ENCODE results near the gene FAM199X.

Gene FAM199X

GRCh38 chrX:104126856-104127255 is 39.4 kb upstream of the FAM199X start:
- H3K4ac ChIP-seq (ENCODE audit: low read length), result no peak overlapping the region
- no peak overlapping the region for H3K4me2 ChIP-seq (ENCODE audit: insufficient read depth, low read length, poor library complexity, severe bottlenecking)
- no peak overlapping the region for H2BK5ac ChIP-seq (ENCODE audit: low read length)
- H4K8ac ChIP-seq (ENCODE audit: low read depth, low read length), result no peak overlapping the region
- no peak overlapping the region for H3K18ac ChIP-seq (ENCODE audit: low read length)
- no peak overlapping the region for H3K14ac ChIP-seq (ENCODE audit: low read length)
- no peaks in the 10 kb centered on the region for H3K79me1 ChIP-seq (ENCODE audit: low read depth, low read length)
- no peak overlapping the region for H3K4me3 ChIP-seq (ENCODE audit: low read length in 2 of 2)
- no CpG with 5 or more reads among the region's 2 CpGs for WGBS, 2 donors (ENCODE audit: extremely low coverage in 2 of 2, insufficient read length in 2 of 2, insufficient replicate concordance in 1 of 2)
- no peak overlapping the region for H4K91ac ChIP-seq (ENCODE audit: low read depth, low read length, poor library complexity)
- no peaks in the 10 kb centered on the region for H3K9me3 ChIP-seq (replicated peaks in 1 of 2; ENCODE audit: control insufficient read depth in 2 of 2, insufficient read depth in 1 of 2, low read depth in 1 of 2, low read length in 2 of 2)
- DNase-seq (ENCODE audit: low spot score), result no peak
- no peaks in the 10 kb centered on the region for H3K27me3 ChIP-seq (ENCODE audit: control insufficient read depth in 3 of 3, insufficient read depth in 3 of 3, low read depth in 1 of 3, low read length in 3 of 3)
- H2BK12ac ChIP-seq (ENCODE audit: low read length), result no peak overlapping the region
- no peak overlapping the region for H3K27ac ChIP-seq (replicated peaks; ENCODE audit: low read length)
- no peak overlapping the region for H3K9ac ChIP-seq (ENCODE audit: low read depth, low read length, poor library complexity)
- H2AK5ac ChIP-seq (ENCODE audit: low read depth, low read length), result no peak overlapping the region
- no peak overlapping the region for H2BK120ac ChIP-seq (ENCODE audit: low read depth, low read length)
- no peak overlapping the region for H2AFZ ChIP-seq (ENCODE audit: low read length)
- no peak overlapping the region for H2BK15ac ChIP-seq (ENCODE audit: low read length)
- no peak overlapping the region for H3K23ac ChIP-seq (ENCODE audit: low read depth, low read length, poor library complexity)
- H3K4me1 ChIP-seq (ENCODE audit: control insufficient read depth in 2 of 2, insufficient read depth in 1 of 2, low read depth in 1 of 2, low read length in 2 of 2), result no peaks in the 10 kb centered on the region
- no peaks in the 10 kb centered on the region for H3K36me3 ChIP-seq (replicated peaks in 1 of 2; ENCODE audit: control insufficient read depth in 2 of 2, insufficient read depth in 2 of 2, low read length in 2 of 2)

DNA sequence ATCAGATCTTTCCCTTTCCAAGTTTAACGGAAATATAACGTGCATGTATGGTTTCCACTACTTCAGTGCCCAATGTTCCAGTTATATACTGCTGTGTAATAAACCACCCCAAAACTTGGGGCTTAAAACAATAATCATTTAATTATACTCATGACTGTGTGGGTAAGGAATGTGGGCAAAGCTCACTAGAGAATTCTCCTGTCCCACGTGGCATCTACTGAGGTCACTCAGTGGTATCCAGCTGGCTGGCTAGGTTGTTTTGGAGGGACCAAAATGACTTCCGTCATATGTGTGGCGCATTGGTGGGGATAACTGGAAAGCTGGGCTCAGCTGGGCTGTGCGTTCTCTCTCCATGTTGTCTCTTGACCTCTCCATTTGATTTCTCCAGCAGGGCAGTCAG is 35.4 kb upstream of the FAM199X start:
- no peak overlapping the region for H2AK5ac ChIP-seq (ENCODE audit: low read depth, low read length)
- no peak overlapping the region for H3K4me2 ChIP-seq (ENCODE audit: insufficient read depth, low read length, poor library complexity, severe bottlenecking)
- H3K14ac ChIP-seq (ENCODE audit: low read length), result no peak overlapping the region
- no peak overlapping the region for H3K4ac ChIP-seq (ENCODE audit: low read length)
- H2BK120ac ChIP-seq (ENCODE audit: low read depth, low read length), result no peak overlapping the region
- WGBS, 2 donors (ENCODE audit: extremely low coverage in 2 of 2, insufficient read length in 2 of 2, insufficient replicate concordance in 1 of 2), result no CpG with 5 or more reads among the region's 6 CpGs
- H3K36me3 ChIP-seq (replicated peaks in 1 of 2; ENCODE audit: control insufficient read depth in 2 of 2, insufficient read depth in 2 of 2, low read length in 2 of 2), result no peaks in the 10 kb centered on the region
- no peak overlapping the region for H2BK5ac ChIP-seq (ENCODE audit: low read length)
- H3K27me3 ChIP-seq (ENCODE audit: control insufficient read depth in 3 of 3, insufficient read depth in 3 of 3, low read depth in 1 of 3, low read length in 3 of 3), result no peaks in the 10 kb centered on the region
- H2BK15ac ChIP-seq (ENCODE audit: low read length), result no peak overlapping the region
- no peaks in the 10 kb centered on the region for H3K4me1 ChIP-seq (ENCODE audit: control insufficient read depth in 2 of 2, insufficient read depth in 1 of 2, low read depth in 1 of 2, low read length in 2 of 2)
- H3K79me1 ChIP-seq (ENCODE audit: low read depth, low read length), result no peaks in the 10 kb centered on the region
- DNase-seq (ENCODE audit: low spot score), result no peak
- H2BK12ac ChIP-seq (ENCODE audit: low read length), result no peak overlapping the region
- H3K27ac ChIP-seq (replicated peaks; ENCODE audit: low read length), result no peak overlapping the region
- no peaks in the 10 kb centered on the region for H3K9me3 ChIP-seq (replicated peaks in 1 of 2; ENCODE audit: control insufficient read depth in 2 of 2, insufficient read depth in 1 of 2, low read depth in 1 of 2, low read length in 2 of 2)
- H3K4me3 ChIP-seq (ENCODE audit: low read length in 2 of 2), result no peak overlapping the region
- H3K18ac ChIP-seq (ENCODE audit: low read length), result no peak overlapping the region
- no peak overlapping the region for H3K9ac ChIP-seq (ENCODE audit: low read depth, low read length, poor library complexity)
- no peak overlapping the region for H4K8ac ChIP-seq (ENCODE audit: low read depth, low read length)
- H3K23ac ChIP-seq (ENCODE audit: low read depth, low read length, poor library complexity), result no peak overlapping the region
- no peak overlapping the region for H4K91ac ChIP-seq (ENCODE audit: low read depth, low read length, poor library complexity)
- H2AFZ ChIP-seq (ENCODE audit: low read length), result no peak overlapping the region

DNA sequence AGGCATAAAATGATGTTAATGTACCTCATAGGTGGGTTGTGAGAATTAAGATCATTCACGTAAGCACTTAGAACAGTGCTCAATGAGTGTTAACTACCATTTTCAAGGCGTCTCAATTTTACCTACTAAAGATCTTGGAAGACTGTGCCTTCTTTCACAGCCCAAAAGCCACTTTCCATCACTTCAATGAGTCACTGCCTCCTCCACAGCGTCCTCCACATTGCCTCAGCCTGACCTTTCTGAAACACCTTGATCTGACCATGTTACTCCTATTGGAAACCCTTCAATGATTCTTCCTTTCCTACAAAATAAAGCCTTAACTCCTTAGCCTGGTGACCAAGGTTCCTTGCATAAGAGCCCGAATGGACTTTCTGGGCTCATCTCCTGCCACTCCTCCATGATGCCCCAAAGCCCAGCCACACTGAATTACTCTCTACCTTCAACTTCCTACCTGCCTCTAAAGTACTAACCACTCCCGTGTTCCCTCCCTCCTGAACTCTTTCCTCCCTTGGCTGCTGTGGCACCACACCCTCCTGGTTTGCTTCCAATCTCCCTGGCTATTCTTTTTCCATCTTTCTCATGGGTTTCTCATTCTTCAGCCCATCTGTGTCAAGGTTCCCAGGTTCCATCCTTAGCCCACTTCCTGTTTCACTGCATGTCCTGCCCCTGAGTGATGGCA is 31.5 kb upstream of the FAM199X start:
- Histone ChIP-seq H2AK5ac (ENCODE audit: low read depth, low read length) (no peak overlapping the region), H3K4me1 (ENCODE audit: control insufficient read depth in 2 of 2, insufficient read depth in 1 of 2, low read depth in 1 of 2, low read length in 2 of 2) (no peaks in the 10 kb centered on the region), H3K9ac (ENCODE audit: low read depth, low read length, poor library complexity) (no peak overlapping the region), H2BK120ac (ENCODE audit: low read depth, low read length) (no peak overlapping the region), H2BK15ac (ENCODE audit: low read length) (no peak overlapping the region), H3K9me3 (replicated peaks in 1 of 2; ENCODE audit: control insufficient read depth in 2 of 2, insufficient read depth in 1 of 2, low read depth in 1 of 2, low read length in 2 of 2) (no peaks in the 10 kb centered on the region), H3K4ac (ENCODE audit: low read length) (no peak overlapping the region), H3K27me3 (ENCODE audit: control insufficient read depth in 3 of 3, insufficient read depth in 3 of 3, low read depth in 1 of 3, low read length in 3 of 3) (no peaks in the 10 kb centered on the region), H3K23ac (ENCODE audit: low read depth, low read length, poor library complexity) (no peak overlapping the region), H4K8ac (ENCODE audit: low read depth, low read length) (no peak overlapping the region), H3K14ac (ENCODE audit: low read length) (no peak overlapping the region), H3K4me3 (ENCODE audit: low read length in 2 of 2) (no peak overlapping the region), H3K4me2 (ENCODE audit: insufficient read depth, low read length, poor library complexity, severe bottlenecking) (no peak overlapping the region), H3K79me1 (ENCODE audit: low read depth, low read length) (no peaks in the 10 kb centered on the region), H3K18ac (ENCODE audit: low read length) (no peak overlapping the region), H3K36me3 (replicated peaks in 1 of 2; ENCODE audit: control insufficient read depth in 2 of 2, insufficient read depth in 2 of 2, low read length in 2 of 2) (no peaks in the 10 kb centered on the region), H2BK12ac (ENCODE audit: low read length) (no peak overlapping the region), H2AFZ (ENCODE audit: low read length) (no peak overlapping the region), H2BK5ac (ENCODE audit: low read length) (no peak overlapping the region), H4K91ac (ENCODE audit: low read depth, low read length, poor library complexity) (no peak overlapping the region), H3K27ac (replicated peaks; ENCODE audit: low read length) (no peak overlapping the region)
- no CpG with 5 or more reads among the region's 5 CpGs for WGBS, 2 donors (ENCODE audit: extremely low coverage in 2 of 2, insufficient read length in 2 of 2, insufficient replicate concordance in 1 of 2)
- DNase-seq (ENCODE audit: low spot score), result no peak

- Histone ChIP-seq H3K4ac (ENCODE audit: low read length) (no peak overlapping the region), H2BK120ac (ENCODE audit: low read depth, low read length) (no peak overlapping the region), H2AFZ (ENCODE audit: low read length) (no peak overlapping the region), H2BK12ac (ENCODE audit: low read length) (no peak overlapping the region), H3K23ac (ENCODE audit: low read depth, low read length, poor library complexity) (no peak overlapping the region), H3K4me2 (ENCODE audit: insufficient read depth, low read length, poor library complexity, severe bottlenecking) (no peak overlapping the region), H3K27ac (replicated peaks; ENCODE audit: low read length) (no peak overlapping the region), H2AK5ac (ENCODE audit: low read depth, low read length) (no peak overlapping the region), H3K4me1 (ENCODE audit: control insufficient read depth in 2 of 2, insufficient read depth in 1 of 2, low read depth in 1 of 2, low read length in 2 of 2) (no peaks in the 10 kb centered on the region), H2BK5ac (ENCODE audit: low read length) (no peak overlapping the region), H4K91ac (ENCODE audit: low read depth, low read length, poor library complexity) (no peak overlapping the region), H3K9ac (ENCODE audit: low read depth, low read length, poor library complexity) (no peak overlapping the region), H4K8ac (ENCODE audit: low read depth, low read length) (no peak overlapping the region), H2BK15ac (ENCODE audit: low read length) (no peak overlapping the region), H3K36me3 (replicated peaks in 1 of 2; ENCODE audit: control insufficient read depth in 2 of 2, insufficient read depth in 2 of 2, low read length in 2 of 2) (no peaks in the 10 kb centered on the region), H3K4me3 (ENCODE audit: low read length in 2 of 2) (no peak overlapping the region), H3K27me3 (ENCODE audit: control insufficient read depth in 3 of 3, insufficient read depth in 3 of 3, low read depth in 1 of 3, low read length in 3 of 3) (no peaks in the 10 kb centered on the region), H3K9me3 (replicated peaks in 1 of 2; ENCODE audit: control insufficient read depth in 2 of 2, insufficient read depth in 1 of 2, low read depth in 1 of 2, low read length in 2 of 2) (no peaks in the 10 kb centered on the region), H3K14ac (ENCODE audit: low read length) (no peak overlapping the region), H3K18ac (ENCODE audit: low read length) (no peak overlapping the region), H3K79me1 (ENCODE audit: low read depth, low read length) (no peaks in the 10 kb centered on the region)
- no peak for DNase-seq (ENCODE audit: low spot score)
- WGBS, 2 donors (ENCODE audit: extremely low coverage in 2 of 2, insufficient read length in 2 of 2, insufficient replicate concordance in 1 of 2), result no CpG with 5 or more reads among the region's 1 CpG
Observed at GRCh38 chrX:104135677-104136076, 30.6 kb upstream of the FAM199X start.

All from neuronal stem cell (in vitro differentiated cells).